ENCODE results near the gene TMEM253. TPM values are rescaled to one million over a fixed set of nuclear protein-coding genes. Genes with fewer than 3 reads are reported as not detected.

Gene TMEM253
- total RNA-seq (under 1 TPM; 0.19 to 0.25 TPM), polyA plus RNA-seq (under 1 TPM in 1 of 2 donors, not detected in 1; 0.14 TPM)

GRCh38 chr14:21100931-21101330 lies at the start of gene TMEM253:
TSS of gene TMEM253 (plus strand) at chr14:21101066. CDS start at chr14:21101344, 278 bp downstream.
- Histone ChIP-seq H3K27ac (ENCODE audit: low read depth in 1 of 2, low read length in 2 of 2) (no peak within 1 kb of the TSS), H3K4me1 (ENCODE audit: control insufficient read depth in 4 of 4, insufficient read depth in 4 of 4, low read length in 3 of 4) (peaks cover 6 to 40% (median 32%) of the 10 kb centered on the region in 4 donors), H3K36me3 (ENCODE audit: control insufficient read depth in 4 of 4, insufficient read depth in 3 of 4, low read depth in 1 of 4, low read length in 3 of 4) (no peaks in the 10 kb centered on the region), H3K9ac (ENCODE audit: low read depth in 1 of 2, low read length in 2 of 2) (no peak within 1 kb of the TSS), H3K27me3 (ENCODE audit: control insufficient read depth in 4 of 4, insufficient read depth in 4 of 4, low read length in 3 of 4) (no peaks in the 10 kb centered on the region), H3K4me3 (ENCODE audit: low read depth in 1 of 3, low read length in 3 of 3) (no peak within 1 kb of the TSS), H3K9me3 (ENCODE audit: control insufficient read depth in 4 of 4, low read length in 3 of 4) (no peaks in the 10 kb centered on the region)
- 84% methylated on average over 5 of the region's 5 CpGs for WGBS
- no peak for DNase-seq (ENCODE audit: low spot score)
- no peak for TF ChIP-seq MAX (IDR thresholded peaks at IDR 0.05)
- no peak for TF ChIP-seq ZBTB33 (IDR thresholded peaks at IDR 0.05)
- no peak for TF ChIP-seq GABPA (IDR thresholded peaks at IDR 0.05 in 1 of 2, conservative IDR thresholded peaks at IDR 0.05 in 1 of 2)
- no peak for TF ChIP-seq YY1 (IDR thresholded peaks at IDR 0.05)
- no peak for TF ChIP-seq CTCF (IDR thresholded peaks at IDR 0.05; ENCODE audit: low read depth, low read length, missing input control)
- no peak for TF ChIP-seq NR2F2 (IDR thresholded peaks at IDR 0.05)
- no peak for TF ChIP-seq JUND (IDR thresholded peaks at IDR 0.05)
- no peak for TF ChIP-seq ATF3 (IDR thresholded peaks at IDR 0.05)
- TF ChIP-seq HNF4G (IDR thresholded peaks at IDR 0.05): no peak
- TF ChIP-seq RXRA (IDR thresholded peaks at IDR 0.05): no peak
- TF ChIP-seq TAF1 (conservative IDR thresholded peaks at IDR 0.05): no peak
- TF ChIP-seq FOXA2 (IDR thresholded peaks at IDR 0.05): no peak
- no peak for TF ChIP-seq HNF4A (conservative IDR thresholded peaks at IDR 0.05)
- TF ChIP-seq RAD21 (IDR thresholded peaks at IDR 0.05): no peak
- TF ChIP-seq FOXA1 (IDR thresholded peaks at IDR 0.05): no peak
- TF ChIP-seq REST (IDR thresholded peaks at IDR 0.05): no peak

Data from liver (tissue), 9 donors.